RWPE2 (cell line): ENCODE data around the gene CALML3.

Source experiments
- ATAC-seq: fragments of 200-7000 bp; cut with Tn5 transposase; 3 replicates; pipeline ENCODE4 v1.9.1; 2021; ENCODE audit warnings: low read depth
- DNase-seq: peaks from one replicate; pipeline ENCODE4 v3.0.0-alpha.2; 2020; ENCODE audit warnings: low spot score
- H3K27ac ChIP-seq: fragments of 450-650 bp; 2 replicates; pipeline ENCODE4 v1.5.1; 2017; ENCODE audit warnings: mild to moderate bottlenecking; ENCODE audit not compliant: poor library complexity, severe bottlenecking
- H3K27me3 ChIP-seq: fragments of 250-450 bp; sonication (Bioruptor Pico); 2 replicates; pipeline ENCODE4 v1.5.1; 2021; ENCODE audit warnings: mild to moderate bottlenecking, moderate library complexity; ENCODE audit not compliant: insufficient read depth, poor library complexity, severe bottlenecking
- H3K36me3 ChIP-seq: fragments of 250-450 bp; sonication (Bioruptor Pico); 2 replicates; pipeline ENCODE4 v1.5.1; 2020; ENCODE audit warnings: low read depth, mild to moderate bottlenecking, moderate library complexity
- H3K4me1 ChIP-seq: fragments of 250-450 bp; sonication (Bioruptor Pico); 2 replicates; pipeline ENCODE4 v1.5.1; 2021; ENCODE audit warnings: mild to moderate bottlenecking, moderate library complexity; ENCODE audit not compliant: insufficient read depth, poor library complexity, severe bottlenecking
- H3K4me3 ChIP-seq: fragments of 250-450 bp; sonication (Bioruptor Pico); 2 replicates; pipeline ENCODE4 v1.5.1; 2021; ENCODE audit warnings: mild to moderate bottlenecking, moderate library complexity; ENCODE audit not compliant: severe bottlenecking
- H3K9me3 ChIP-seq: fragments of 250-450 bp; sonication (Bioruptor Pico); 2 replicates; pipeline ENCODE4 v1.5.1; 2021; ENCODE audit warnings: mild to moderate bottlenecking, moderate library complexity; ENCODE audit not compliant: severe bottlenecking
- CTCF ChIP-seq: fragments of 450-650 bp; IDR thresholded peaks from one replicate; pipeline ENCODE4 v1.5.1; 2017; ENCODE audit warnings: mild to moderate bottlenecking, moderate library complexity; ENCODE audit not compliant: poor library complexity, severe bottlenecking

Gene CALML3

DNA sequence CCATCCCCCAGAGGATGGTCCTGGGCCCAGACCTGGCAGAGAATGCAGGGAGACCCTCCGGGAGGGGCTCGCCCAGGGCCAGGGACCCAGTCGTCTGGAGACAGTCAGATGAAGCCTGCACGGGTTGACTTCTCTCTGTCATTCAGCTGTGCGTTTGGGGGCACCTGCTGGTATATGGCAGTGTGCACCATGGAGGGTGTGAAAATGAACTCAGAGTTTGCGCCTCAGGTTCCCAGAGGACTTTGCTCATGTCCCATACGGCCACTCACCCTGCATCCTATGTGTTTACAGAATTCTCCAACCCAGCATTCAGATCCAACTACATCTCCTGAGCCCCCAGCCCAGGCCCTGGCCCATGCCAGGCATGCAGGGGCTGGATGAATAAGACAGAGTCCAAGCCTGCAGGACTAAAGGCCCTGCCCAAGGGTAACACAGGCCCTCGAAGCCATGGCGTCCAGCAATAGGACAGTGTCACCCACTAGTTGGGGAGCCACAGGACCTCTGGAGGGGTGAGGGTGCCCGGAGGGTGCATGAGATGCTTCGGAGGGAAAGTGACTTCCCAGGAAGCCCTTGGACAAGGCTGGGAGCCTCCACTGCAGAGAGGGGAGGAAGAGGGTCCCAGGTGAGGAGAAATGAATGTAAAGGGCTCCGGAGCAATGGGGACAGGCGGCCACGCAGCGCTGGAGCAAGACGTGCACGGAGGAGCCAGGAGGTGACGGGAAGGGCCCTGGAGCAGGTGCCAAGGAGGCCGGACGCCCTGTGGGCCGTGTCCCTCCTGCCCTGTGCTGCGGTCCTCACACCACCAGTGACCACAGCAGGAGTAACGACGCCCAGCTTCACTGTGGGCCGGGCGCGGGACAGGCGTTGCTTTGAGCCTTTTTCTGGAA is 36.3 kb downstream of the CALML3 start:
- Histone ChIP-seq H3K36me3 (no peaks in the 10 kb centered on the region), H3K27ac (peak overlapping the region; percentile 70), H3K4me1 (peaks cover 36% of the 10 kb centered on the region), H3K4me3 (no peak overlapping the region), H3K9me3 (no peaks in the 10 kb centered on the region), H3K27me3 (no peaks in the 10 kb centered on the region)
- no peak for DNase-seq
- ATAC-seq = no peak
- TF ChIP-seq CTCF = no peak

DNA sequence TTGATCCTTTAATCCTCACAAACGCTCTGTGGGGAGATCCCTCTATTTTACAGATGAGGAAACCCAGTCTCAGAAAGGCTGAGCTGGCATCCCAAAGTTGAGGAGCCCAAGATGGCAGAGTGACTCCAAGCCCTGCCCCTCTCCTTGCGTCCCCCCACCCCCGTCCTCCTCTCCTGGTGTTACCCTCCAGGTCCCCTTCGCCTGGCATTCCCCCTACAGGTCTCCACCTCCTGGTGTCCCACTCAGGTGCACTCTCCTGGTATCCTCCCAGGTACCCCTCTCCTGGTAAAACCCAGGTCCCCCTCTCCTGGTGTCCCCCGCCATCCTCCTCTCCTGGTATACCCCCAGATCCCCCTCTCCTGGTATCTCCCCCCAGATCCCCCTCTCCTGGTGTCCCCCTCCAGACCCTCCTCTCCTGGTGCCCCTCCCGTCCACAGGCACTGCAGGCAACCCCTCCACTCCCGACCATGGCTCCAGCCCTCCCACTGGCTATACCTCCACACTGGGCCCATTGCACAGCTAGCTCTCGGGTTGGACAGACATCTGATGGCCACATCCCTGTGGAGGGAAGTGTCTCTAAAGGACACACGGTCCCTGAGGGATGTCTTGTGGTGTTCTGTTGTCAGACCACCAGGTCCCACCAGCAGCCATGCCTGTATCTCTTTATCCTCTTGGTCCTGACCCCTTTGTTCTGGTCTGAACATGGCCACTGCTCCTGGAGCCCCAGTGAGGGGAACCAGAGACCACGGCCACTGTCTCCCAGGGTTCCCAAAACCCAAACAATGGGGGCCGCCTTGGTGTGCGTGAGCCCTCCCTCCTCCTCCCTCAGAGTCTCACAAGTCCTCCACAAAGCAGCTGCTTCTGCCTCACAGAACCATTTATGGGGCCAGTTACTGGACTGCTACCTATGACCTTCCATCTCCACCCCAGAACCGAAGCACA is 37.2 kb downstream of the CALML3 start:
- no peaks in the 10 kb centered on the region for H3K36me3 ChIP-seq
- H3K27ac ChIP-seq = no peak overlapping the region
- no peak overlapping the region for H3K4me3 ChIP-seq
- no peak for DNase-seq
- no peak for ATAC-seq
- H3K4me1 ChIP-seq = peaks cover 45% of the 10 kb centered on the region
- TF ChIP-seq CTCF = no peak
- H3K27me3 ChIP-seq = no peaks in the 10 kb centered on the region
- no peaks in the 10 kb centered on the region for H3K9me3 ChIP-seq

DNA sequence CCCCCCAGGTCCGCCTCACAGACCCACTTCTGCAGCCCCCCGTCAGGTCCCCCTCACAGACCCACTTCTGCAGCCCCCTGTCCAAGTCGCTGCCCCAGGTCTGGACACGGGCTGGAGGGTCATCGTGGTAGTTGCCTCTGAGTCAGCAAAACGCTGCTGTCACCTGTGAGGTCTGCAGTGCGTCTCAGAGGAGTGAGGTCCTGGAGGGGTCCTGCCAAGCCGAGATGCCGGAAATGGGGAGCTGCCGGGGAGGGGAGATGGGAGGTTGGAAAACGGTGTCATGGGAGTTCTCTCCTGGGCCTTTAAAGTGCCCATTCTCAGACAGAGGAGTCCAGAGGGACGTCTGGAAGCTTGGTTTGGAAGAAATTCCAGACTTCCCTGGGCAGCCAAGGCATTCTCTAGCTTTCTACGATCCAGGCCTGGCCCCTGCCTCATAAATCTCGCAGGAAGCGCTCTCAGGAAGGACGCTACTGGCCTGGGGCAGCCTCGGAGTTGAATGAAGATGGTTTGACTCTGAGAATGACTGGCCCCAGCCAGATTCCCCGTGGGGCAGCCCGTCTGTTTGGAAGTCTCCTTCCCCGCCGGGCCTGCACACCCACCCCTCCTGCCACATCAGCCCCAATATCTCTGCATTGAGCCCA is 38.7 kb downstream of the CALML3 start:
- H3K4me3 ChIP-seq = no peak overlapping the region
- ATAC-seq (no peak), DNase-seq (peak; percentile 51)
- no peak for TF ChIP-seq CTCF
- H3K27me3 ChIP-seq = no peaks in the 10 kb centered on the region
- H3K4me1 ChIP-seq = peaks cover 49% of the 10 kb centered on the region
- H3K27ac ChIP-seq = peak overlapping the region; percentile 93
- no peaks in the 10 kb centered on the region for H3K36me3 ChIP-seq
- no peaks in the 10 kb centered on the region for H3K9me3 ChIP-seq

- Histone ChIP-seq H3K27me3 (no peaks in the 10 kb centered on the region), H3K4me3 (no peak overlapping the region), H3K27ac (peak overlapping the region; percentile 93), H3K36me3 (no peaks in the 10 kb centered on the region), H3K9me3 (no peaks in the 10 kb centered on the region), H3K4me1 (peaks cover 49% of the 10 kb centered on the region)
- no peak for TF ChIP-seq CTCF
- peak; percentile 18; the same call in 1 of the 3 replicates for ATAC-seq
- DNase-seq = peak; percentile 60
These were observed 39.3 kb downstream of the CALML3 start for GRCh38 chr10:5563991-5564536.
